EL (cell line): ENCODE data around the gene OR2W1.
A peak's percentile ranks its signal among the peaks of the same experiment; 100 is the strongest.

Source experiments
- DNase-seq: peaks from one replicate; pipeline ENCODE4 v3.0.0-alpha.2; 2016

The OR2W1 gene

GRCh38 chr6:29045075-29045474, at the start of gene OR2W1:
Gene OR2W1 (minus strand): TSS chr6:29045175. CDS start chr6:29045175, 0 bp downstream.
- no peak for DNase-seq

- DNase-seq: no peak
Observed at GRCh38 chr6:29092957-29093356, 48.0 kb upstream of the OR2W1 start.

GRCh38 chr6:29087213-29087612, 42.2 kb upstream of the OR2W1 start, which contains the start of gene OR2B3:
Gene OR2B3 (minus strand): TSS chr6:29087313. CDS start chr6:29087248, 65 bp downstream.
- DNase-seq: no peak

GRCh38 chr6:29082457-29082856, 37.5 kb upstream of the OR2W1 start:
- no peak for DNase-seq

DNA sequence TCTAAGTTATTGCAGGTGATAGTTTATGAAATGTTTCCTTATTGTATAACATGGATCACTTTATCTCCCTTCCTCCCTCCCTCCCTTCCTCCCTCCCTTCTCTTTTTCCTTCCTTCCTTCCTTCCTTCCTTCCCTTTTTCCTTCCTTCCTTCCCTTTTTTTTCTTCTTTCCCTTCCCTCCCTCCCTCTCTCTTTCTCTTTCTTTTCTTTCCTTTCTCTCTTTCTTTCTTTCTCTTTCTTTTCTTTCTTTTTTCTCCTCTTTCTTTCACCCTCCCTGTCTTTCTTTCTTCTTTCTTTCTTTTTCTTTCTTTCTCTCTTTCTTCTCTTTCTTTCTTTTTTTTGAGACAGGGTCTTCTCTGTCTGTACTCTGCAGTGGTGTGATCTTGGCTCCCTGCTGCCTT, 36.3 kb upstream of the OR2W1 start:
- no peak for DNase-seq

GRCh38 chr6:29079203-29079602, 34.2 kb upstream of the OR2W1 start:
- no peak for DNase-seq

DNA sequence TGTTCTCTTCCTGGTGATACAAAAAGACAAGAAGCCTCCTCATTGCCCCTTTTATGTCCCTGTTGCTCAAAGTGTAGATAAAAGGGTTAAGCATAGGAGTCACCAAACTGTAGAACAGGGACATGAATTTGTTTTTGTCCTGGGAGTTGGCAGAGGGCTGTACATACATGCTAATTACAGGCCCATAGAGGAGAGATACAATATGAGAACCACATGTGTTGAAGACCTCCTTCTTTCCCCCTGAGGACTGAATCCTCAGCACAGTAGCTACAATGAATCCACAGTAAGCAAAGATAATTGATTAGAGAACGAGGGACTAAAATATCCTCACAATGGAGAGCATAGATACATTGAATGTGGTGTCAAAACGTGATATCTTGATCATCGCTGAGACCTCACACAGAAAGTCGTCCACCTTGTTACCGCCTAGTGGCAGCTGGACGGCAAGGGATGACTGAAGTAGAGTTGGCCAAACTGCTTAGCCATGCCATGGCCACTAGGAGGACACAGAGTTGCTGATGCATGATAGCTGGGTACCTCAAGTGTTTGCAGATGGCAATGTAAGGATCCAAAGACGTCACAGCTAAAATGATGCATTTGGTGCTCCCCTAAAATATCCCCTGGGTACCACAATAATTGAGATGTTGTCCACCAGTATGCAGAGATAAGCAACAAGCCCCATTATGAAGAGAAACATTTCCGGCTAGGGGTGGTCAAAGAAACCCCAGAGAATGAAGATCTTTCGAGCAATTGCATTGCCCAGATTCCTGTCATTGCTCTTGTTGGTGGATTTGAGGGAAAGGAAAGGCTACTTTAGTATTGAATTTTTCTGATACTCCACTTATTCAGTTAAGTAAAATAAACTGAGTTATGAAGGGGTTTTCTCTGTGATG, 27.1 kb upstream of the OR2W1 start:
- peak; percentile 44 for DNase-seq

DNA sequence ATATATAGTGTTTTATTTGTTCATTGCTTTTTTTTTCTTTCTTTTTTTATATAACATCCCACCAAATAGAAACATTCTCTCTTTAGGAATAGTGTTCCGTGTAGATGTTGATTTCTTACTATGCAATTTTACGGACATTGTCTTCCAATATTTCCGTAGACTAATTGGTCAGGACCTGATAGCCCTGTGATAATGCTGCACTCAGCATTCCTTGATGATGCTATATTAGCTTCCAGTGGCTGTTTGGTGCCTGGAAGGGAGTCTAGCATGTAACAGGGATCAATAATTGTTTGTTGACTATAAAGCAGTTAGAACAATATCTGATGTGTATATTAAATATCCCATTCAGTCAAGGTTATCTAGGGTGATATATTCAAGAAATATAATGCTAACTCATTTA, 6.7 kb upstream of the OR2W1 start:
- no peak for DNase-seq

GRCh38 chr6:29035951-29036350, 9.0 kb downstream of the OR2W1 start:
- DNase-seq: no peak

GRCh38 chr6:29028821-29029220, 16.2 kb downstream of the OR2W1 start:
- DNase-seq: no peak

DNA sequence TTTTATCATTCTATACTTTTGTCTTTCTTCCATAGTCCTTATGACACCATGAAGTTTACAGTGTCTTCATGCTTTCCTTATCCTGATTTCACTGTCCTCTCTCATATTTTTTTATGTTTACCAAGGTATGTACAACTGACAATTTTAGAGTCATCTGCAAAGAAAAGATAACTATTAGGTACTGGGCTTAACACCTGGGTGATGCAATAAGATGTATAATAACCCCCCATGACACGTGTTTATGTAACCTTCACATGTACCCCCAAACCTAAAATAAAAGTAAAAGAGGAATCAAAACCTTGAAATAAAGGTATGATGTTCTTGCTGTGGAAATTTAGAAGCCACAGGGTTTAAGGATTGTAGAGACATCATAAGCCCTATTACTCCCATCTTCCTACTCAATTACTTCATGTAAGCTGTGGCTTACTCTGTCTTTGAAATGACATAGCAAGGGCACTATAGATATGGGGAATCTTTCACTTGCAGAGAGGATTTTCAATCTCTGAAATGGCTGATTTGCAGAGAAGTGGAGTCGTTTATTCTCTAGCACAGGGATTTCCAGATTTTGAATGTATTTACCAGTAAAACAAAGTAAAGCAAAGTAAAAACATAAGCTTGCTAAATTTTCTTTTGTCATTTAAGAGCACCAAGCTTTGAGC, 18.9 kb downstream of the OR2W1 start:
- DNase-seq: no peak

- no peak for DNase-seq
Observed at GRCh38 chr6:29021434-29021833, 23.5 kb downstream of the OR2W1 start.

- DNase-seq: no peak
Observed at GRCh38 chr6:29019629-29020028, 25.3 kb downstream of the OR2W1 start.

DNA sequence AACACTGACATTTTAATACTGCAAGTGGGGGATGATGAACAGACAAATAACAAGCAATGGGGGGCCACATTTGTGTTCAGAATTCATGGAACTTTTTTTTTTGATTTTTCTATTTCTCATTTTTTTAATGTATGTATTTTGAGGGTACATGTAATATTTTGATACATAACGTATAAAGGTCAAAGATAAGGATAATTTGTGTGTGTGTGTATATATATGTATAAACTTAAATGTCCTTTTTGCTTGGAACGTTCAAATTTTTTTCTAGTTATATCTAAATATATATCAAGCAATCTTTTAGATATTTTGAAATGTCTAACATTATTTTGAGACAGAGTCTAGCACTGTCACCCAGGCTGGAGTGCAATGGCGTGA, 27.6 kb downstream of the OR2W1 start:
- DNase-seq: no peak

- DNase-seq: peak; percentile 76
Observed at GRCh38 chr6:29016559-29017427, 28.2 kb downstream of the OR2W1 start.

DNA sequence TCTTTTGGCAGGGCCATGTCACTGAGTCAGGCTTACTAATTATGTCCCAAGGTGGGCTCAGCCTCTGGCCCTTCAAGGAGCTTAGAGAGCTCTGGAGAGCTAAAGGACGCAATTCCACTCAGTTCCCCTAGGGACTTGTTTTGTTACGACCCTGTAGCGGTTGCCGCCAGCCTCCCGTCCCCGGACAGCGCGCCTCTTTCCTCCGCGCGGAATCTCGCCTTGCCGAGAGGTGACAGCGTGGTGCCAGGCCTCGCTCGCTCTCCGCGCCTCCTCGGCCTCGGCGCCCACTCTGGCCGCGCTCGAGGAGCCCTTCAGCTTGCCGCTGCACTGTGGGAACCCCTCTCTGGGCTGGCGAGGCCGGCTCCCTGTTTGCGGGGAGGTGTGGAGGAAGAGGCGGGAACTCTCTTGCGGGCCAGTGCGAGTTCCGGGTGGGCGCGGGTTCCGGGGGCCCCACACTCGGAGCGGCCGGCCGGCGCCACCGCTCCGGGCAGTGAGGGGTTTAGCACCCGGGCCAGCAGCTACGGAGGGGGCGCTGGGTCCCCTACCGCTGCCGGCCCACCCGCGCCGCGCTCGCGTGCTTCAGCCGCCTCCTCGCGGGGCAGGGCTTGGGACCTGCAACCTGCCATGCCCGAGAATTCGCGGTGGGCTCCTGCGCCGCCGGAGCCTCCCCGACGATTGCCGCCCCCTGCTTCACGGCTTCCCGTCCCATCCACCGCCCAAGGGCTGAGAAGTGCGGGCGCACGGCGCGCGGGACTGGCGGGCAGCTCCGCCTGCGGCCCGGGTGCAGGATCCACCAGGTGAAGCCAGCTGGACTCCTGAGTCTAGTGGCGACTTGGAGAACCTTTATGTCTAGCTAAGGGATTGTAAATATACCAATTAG, 30.0 kb downstream of the OR2W1 start:
- DNase-seq: peak; percentile 13

DNA sequence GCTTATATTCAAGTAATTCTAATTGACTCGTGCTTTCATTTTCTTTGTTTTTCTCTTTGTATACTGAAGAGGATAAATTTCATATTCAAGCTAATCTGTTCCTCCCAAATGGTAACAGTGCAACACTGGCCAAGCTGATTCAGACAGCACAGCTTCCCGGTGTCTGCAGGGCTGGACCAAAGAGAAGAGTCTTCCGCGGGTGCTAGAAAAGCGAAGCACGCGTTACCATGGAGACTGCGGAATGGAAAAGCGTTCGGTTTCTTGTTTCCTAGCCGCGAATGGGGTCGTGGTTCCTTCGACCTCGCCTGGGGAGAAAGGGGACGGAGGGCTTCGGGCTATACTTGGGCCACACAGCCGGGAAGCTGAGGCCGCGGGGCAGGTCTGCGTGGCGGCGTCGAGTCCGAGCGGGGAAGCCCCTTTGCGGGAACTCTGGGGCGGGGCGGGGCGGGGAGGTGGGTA, 33.7 kb downstream of the OR2W1 start:
- peak; percentile 64 for DNase-seq

- DNase-seq: no peak
Observed at GRCh38 chr6:29009358-29009757, 35.6 kb downstream of the OR2W1 start.

DNA sequence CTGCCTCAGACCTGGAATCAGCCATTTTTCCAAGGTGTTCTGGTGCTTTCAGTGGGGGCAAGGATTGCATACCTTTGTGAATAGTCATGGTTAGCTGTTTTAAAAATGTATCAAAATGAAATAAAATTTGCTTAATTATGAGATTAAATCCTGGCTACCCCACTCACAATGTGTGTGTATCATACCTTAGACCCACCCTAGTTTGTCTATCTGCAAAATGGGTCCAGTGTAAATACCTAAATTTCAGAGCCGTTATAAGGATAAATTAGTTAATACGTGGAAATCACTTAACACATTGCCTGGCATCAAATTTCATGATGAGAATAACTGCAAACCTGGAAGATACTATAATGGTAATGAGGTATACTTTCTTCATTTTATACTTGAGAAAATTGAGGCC, 36.9 kb downstream of the OR2W1 start:
- DNase-seq: no peak

- peak; percentile 65 for DNase-seq
Observed at GRCh38 chr6:29005183-29005885, 39.6 kb downstream of the OR2W1 start, which contains the start of gene ZNF311. Gene ZNF311 (minus strand): TSS chr6:29005315. CDS start chr6:29003954, 1,361 bp downstream.

GRCh38 chr6:28996844-28997510, 48.0 kb downstream of the OR2W1 start:
- peak; percentile 25 for DNase-seq
